ENCODE results near the gene OXSR1. TPM values are rescaled to one million over a fixed set of nuclear protein-coding genes. Genes with fewer than 3 reads are reported as not detected.

Gene OXSR1
- total and polyA plus RNA-seq, 2 of the 13 experiments (the other 11 are each of a cell fraction or from before 2014, with no cell fraction given) = 27.4 to 32.6 TPM

DNA sequence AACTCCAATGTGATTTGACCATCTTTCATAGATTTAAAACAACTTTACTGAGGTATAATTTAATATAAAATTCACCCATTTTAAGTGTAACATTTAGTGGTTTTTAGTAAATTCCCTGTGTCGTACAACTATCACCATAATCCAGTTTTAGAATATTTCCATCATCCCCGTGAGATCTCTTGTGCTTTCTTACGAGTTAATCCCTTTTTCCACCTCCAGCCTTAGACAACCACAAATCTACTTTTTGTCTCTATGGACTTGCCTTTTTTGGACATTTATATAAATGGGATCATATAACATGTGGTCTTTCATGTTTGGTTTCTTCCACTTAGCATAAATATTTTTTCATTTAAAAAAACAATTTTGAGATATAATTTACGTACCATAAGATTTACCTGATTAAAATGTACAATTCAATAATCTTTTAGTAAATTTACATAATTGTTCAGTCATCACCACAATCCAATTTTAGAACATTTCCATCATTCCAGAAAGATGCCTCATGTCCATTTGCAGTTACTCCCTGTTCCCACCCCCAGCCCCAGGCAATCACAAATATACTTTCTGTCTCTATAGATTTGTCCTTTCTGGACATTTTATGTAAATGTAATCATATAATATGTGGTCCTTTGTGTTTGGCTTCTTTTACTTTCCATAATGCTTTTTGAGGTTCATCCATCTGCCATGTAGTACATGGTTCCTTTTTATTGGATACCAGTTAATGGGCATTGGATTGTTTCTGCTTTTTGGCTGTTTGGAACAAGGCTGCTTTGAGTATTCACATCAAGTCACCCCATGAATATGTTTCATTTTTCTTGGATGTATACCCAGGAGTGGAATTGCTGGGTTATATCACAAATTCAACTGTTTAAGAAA, 3.1 kb downstream of the OXSR1 start:
- BruUV-seq (replicated peaks) = TSS peak; percentile 39
- in situ Hi-C loops (cut with HindIII; ENCODE audit: extremely low pct_ligation_motif_present, low pct_unique_long_range_greater_than_20kb) = no loop called here
- ChIA-PET CTCF (ENCODE audit: low intra/inter-chr PET ratio, low total read pairs) (no interaction called here), POLR2A (interaction anchor here (4.0 kb wide), 1 partner anchor 35 kb away, joined by 36 read pairs; no protein-coding TSS in a partner anchor)
- 96% methylated on average over 4 of the region's 4 CpGs for WGBS (ENCODE audit: low lambda C conversion rate)
- intact Hi-C loops (cut with micrococcal nuclease; ENCODE audit: unreplicated experiment) = no loop called here
- H4K20me1 ChIP-seq (ENCODE audit: insufficient read depth, low read length) = peaks cover 21% of the 10 kb centered on the region
- H3K4me1 ChIP-seq (ENCODE audit: insufficient read depth, low read length) = peaks cover 60% of the 10 kb centered on the region
- H3K36me3 ChIP-seq (replicated peaks in 1 of 2; ENCODE audit: control insufficient read depth in 1 of 2, insufficient read depth in 2 of 2, low read length in 2 of 2) = no peaks in the 10 kb centered on the region; a peak in 1 of 5 replicates
- peak overlapping the region; percentile 86 for H3K4me2 ChIP-seq (ENCODE audit: low read depth, low read length)
- TF ChIP-seq MZF1 (CRISPR knock-in tag; IDR thresholded peaks at IDR 0.05; ENCODE audit: borderline replicate concordance) (no peak), SAP130 (CRISPR knock-in tag; IDR thresholded peaks at IDR 0.05; ENCODE audit: low read depth) (no peak), ZNF792 (CRISPR knock-in tag; IDR thresholded peaks at IDR 0.05) (no peak), THAP9 (CRISPR knock-in tag; IDR thresholded peaks at IDR 0.05; ENCODE audit: borderline replicate concordance) (no peak), EED (CRISPR knock-in tag; IDR thresholded peaks at IDR 0.05) (no peak), ZFP90 (CRISPR knock-in tag; IDR thresholded peaks at IDR 0.05; ENCODE audit: borderline replicate concordance) (no peak), MEIS1 (CRISPR knock-in tag; IDR thresholded peaks at IDR 0.05; ENCODE audit: borderline replicate concordance) (no peak)
- TF ChIP-seq, protein P1, sequence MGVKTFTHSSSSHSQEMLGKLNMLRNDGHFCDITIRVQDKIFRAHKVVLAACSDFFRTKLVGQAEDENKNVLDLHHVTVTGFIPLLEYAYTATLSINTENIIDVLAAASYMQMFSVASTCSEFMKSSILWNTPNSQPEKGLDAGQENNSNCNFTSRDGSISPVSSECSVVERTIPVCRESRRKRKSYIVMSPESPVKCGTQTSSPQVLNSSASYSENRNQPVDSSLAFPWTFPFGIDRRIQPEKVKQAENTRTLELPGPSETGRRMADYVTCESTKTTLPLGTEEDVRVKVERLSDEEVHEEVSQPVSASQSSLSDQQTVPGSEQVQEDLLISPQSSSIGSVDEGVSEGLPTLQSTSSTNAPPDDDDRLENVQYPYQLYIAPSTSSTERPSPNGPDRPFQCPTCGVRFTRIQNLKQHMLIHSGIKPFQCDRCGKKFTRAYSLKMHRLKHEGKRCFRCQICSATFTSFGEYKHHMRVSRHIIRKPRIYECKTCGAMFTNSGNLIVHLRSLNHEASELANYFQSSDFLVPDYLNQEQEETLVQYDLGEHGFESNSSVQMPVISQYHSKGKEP (CRISPR knock-in tag; IDR thresholded peaks at IDR 0.05) = no peak
- TF ChIP-seq, protein P2, sequence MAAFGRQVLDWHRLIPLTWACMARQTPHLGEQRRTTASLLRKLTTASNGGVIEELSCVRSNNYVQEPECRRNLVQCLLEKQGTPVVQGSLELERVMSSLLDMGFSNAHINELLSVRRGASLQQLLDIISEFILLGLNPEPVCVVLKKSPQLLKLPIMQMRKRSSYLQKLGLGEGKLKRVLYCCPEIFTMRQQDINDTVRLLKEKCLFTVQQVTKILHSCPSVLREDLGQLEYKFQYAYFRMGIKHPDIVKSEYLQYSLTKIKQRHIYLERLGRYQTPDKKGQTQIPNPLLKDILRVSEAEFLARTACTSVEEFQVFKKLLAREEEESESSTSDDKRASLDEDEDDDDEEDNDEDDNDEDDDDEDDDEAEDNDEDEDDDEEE (CRISPR knock-in tag; IDR thresholded peaks at IDR 0.05) = no peak
- H3K9me3 ChIP-seq (ENCODE audit: low read length) = no peaks in the 10 kb centered on the region
- H3K4me3 ChIP-seq (replicated peaks in 1 of 3; ENCODE audit: insufficient read depth in 1 of 3, low read depth in 2 of 3, low read length in 3 of 3) = no peak overlapping the region; a peak in 1 of 6 replicates
- peaks cover 76% of the 10 kb centered on the region for H3K79me2 ChIP-seq (ENCODE audit: insufficient read depth, low read length)
- DNase-seq (ENCODE audit: low spot score) = no peak
- H3K9ac ChIP-seq (ENCODE audit: insufficient read depth, low read depth, low read length) = no peak overlapping the region
- no peak for ATAC-seq
- FAIRE-seq = no peak
- H3K27me3 ChIP-seq (ENCODE audit: control insufficient read depth in 1 of 2, insufficient read depth in 2 of 2, low read length in 2 of 2) = no peaks in the 10 kb centered on the region; a peak in 1 of 5 replicates
- H3K27ac ChIP-seq (ENCODE audit: extremely low read length, insufficient read depth, low read length) = no peak overlapping the region
- no peak overlapping the region for H2AFZ ChIP-seq (ENCODE audit: low read length)
